Esophagus muscularis mucosa (tissue), 3 donors: ENCODE measurements around the gene RILPL1.

Source experiments
- POLR2A ChIP-seq: fragments of 450-650 bp; IDR thresholded peaks from one replicate; pipeline ENCODE4 v1.6.1; 2017; ENCODE audit warnings: antibody characterized with exemption, moderate library complexity, mild to moderate bottlenecking, low read depth
- POLR2AphosphoS5 ChIP-seq, 2 donors: sonication (generic); formaldehyde crosslinking; IDR thresholded peaks; one replicate each; pipeline ENCODE4 v1.6.1; 2017; ENCODE audit warnings: antibody characterized with exemption in 2 of 2
- TF ChIP-seq, protein P1 (sequence below), 3 experiments: fragments of 200-600 bp in 2 of 3; fragments of 450-650 bp in 1 of 3; sonication (generic) in 2 of 3; IDR thresholded peaks; one replicate each; pipeline ENCODE4 v1.5.1; 2017 to 2019; ENCODE audit warnings: antibody characterized with exemption in 3 of 3, mild to moderate bottlenecking in 2 of 3, moderate library complexity in 1 of 3

DNA sequence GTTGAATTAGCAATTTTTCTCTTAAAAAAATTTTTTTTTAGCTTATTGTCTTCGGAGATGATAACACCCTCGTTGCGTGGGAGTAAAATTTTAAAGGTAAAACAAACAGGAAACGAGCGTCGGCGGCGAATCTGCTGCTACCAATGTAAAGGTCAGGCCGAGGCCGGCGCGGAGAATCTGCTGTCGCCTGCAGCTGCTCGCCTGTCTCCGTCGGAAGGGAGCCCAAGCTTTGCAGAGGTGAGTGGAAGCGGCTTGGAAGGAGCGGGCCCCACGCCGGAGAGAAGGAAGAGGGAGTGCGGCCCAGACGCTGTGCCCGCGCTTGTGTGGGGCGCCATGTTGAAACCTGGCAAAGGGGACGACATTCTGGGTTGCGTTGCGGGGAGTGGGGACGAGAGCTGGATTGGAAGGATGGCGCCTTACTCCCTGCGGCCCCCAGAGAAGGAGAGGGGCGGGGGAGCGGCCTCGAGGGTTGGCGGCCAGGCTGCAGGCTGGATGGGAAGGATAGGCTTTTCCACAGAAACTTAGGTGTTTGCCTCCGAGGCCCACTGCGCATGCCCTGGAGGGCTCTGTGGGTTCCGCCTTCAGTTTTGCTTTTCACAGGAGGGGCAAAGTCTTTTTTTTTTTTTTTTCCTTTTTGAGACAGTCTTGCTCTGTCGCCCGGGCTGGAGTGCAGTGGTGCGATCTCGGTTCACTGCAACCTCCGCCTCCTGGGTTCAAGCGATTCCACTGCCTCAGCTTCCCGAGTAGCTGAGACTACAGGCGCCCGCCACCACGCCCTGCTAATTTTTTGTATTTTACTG, 75.3 kb downstream of the RILPL1 start, which contains the start of gene SNRNP35:
- peak; percentile 38 to 72 for TF ChIP-seq POLR2AphosphoS5 (IDR thresholded peaks at IDR 0.05)
- TF ChIP-seq, protein P1, sequence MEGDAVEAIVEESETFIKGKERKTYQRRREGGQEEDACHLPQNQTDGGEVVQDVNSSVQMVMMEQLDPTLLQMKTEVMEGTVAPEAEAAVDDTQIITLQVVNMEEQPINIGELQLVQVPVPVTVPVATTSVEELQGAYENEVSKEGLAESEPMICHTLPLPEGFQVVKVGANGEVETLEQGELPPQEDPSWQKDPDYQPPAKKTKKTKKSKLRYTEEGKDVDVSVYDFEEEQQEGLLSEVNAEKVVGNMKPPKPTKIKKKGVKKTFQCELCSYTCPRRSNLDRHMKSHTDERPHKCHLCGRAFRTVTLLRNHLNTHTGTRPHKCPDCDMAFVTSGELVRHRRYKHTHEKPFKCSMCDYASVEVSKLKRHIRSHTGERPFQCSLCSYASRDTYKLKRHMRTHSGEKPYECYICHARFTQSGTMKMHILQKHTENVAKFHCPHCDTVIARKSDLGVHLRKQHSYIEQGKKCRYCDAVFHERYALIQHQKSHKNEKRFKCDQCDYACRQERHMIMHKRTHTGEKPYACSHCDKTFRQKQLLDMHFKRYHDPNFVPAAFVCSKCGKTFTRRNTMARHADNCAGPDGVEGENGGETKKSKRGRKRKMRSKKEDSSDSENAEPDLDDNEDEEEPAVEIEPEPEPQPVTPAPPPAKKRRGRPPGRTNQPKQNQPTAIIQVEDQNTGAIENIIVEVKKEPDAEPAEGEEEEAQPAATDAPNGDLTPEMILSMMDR (IDR thresholded peaks at IDR 0.05) = no peak
- TF ChIP-seq POLR2A = no peak
